CD4-positive, alpha-beta T cell treated with Interleukin-4 for 1 hour (primary cell): Measurements from ENCODE around the gene EXOC4.

Experiments
- DNase-seq, 2 donors: peaks; one replicate each; pipeline ENCODE4 v3.0.0-alpha.2; 2020 to 2022

EXOC4 gene

DNA sequence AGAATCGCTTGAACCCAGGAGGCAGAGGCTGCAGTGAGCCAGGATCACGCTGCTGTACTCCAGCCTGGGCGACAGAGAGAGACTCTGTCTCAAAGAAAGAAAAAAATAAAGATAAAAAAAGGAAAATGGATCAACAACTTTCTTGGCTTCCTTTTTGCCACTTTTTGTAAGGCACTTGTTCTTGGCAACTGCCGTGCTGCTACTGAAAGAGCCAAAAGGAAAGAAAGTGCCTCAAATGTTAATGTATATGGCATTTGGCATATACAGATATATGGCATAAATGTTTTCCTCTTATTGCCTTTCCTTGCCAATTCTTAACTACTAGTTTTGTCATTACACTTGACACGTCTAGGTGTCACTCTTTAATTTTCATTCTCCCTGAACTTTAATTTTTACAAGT lies 480.5 kb downstream of the EXOC4 start:
- no peak for DNase-seq

DNA sequence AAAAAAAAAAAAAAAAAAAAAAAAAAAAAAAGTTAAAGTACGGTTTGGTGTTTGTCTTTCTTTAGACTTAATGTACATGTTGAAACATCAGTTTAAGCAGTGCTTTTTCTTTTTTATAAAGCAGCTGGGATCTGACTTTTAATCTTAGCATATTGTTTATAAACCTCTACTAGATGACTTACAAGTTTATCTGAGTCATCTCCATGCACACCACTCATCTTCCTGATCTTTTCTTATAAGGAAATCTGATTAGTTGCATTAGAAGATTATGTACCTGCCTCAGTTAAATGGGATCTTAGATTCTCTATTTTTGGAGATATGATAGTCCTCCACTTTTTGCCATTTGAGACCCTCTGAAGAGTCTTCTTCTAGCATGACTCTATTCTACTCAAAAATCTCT lies 482.3 kb downstream of the EXOC4 start:
- DNase-seq, result no peak

DNA sequence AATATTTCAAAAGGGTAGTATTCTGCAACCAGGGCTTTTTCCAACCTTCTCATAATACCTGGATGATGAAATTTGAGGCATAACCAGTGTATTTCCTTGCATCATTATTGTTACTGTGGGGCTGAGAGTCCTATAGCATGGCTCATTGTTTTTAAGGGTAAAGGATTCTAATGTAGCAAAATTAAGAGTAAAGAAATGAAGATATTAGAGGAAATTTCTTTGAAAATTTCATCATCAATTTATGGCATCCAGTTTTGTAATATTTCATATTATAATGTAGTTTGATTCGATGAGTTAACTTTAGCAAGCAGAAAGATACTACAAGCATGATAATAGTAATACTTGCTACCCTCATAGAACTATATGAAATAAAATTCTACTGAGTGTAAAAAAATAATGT lies 486.9 kb downstream of the EXOC4 start:
- no peak for DNase-seq

DNA sequence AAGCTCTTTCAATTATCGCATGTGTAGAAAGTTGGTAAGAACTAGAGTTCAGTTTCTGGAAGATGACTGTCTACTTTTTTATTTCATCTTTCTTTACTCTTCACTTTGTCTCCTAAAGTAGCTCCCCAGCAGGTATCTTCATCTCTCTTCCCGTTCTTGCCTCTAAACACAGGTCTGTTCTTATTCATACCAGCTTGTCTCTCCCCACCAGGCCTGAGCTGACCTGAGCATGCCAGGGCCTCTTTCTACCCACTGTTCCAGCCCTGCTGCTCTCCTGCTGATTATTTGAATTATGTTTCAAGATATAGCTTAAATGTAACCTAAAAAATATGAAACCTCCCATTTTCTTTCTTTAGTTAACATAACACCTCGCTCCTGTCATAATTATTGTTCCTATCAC lies 488.2 kb downstream of the EXOC4 start:
- no peak for DNase-seq

DNA sequence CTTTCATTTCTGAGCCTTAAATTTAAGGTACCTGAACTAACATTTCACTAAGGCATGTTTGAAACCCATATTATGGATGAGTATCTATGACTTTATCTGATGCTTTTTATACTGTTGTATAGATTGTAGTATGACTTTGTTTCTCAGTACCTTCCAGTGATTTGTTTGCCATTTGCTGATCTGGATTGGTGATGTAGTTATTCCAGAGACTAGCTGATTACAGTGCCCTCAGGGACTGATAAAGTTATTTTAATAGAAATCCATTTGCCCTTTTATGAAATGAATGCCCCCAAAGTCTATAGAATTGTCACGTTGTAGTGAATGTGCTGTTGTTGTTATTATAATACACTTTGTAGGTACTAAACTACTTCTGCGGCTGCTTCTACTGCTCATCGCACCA lies 488.8 kb downstream of the EXOC4 start:
- DNase-seq, result no peak

DNA sequence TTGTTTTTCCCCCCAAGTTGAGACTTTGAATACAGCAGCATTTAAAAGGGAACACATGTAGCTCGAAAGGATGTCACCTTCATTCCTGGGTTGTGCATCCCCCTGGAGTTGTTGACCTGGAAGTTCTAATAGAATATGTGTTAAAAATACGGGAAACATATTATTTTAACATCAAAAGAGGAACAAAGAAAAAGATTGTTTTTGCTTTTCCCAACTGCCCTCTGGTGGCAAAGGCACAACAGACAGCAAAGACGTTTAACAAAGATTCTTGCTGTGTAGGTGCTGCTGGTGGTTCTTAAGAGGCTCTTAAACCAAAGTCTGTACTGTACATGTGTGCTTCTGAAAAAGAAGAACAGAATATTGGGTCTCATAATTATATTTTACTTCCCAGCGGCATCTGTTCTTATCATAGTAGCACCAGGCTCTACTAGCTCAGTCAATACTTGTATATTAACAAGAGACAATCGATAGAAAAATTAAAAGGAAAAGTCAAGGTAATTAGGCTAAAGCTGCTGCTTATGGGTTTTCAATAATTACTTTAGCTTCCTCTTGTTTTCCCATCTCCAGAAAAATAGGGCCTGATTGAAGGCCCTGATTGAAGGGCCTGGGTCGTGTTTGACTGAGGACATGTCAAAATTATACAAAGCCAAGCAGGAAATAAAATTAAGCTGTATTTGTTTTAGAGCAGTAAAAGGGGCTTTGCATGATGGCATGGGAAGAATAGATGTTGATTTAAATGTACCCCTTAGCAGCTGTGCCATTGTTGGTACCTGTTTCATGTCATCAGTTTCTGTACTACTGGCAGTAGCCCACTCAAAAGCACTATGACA lies 490.0 kb downstream of the EXOC4 start:
- no peak for DNase-seq

DNA sequence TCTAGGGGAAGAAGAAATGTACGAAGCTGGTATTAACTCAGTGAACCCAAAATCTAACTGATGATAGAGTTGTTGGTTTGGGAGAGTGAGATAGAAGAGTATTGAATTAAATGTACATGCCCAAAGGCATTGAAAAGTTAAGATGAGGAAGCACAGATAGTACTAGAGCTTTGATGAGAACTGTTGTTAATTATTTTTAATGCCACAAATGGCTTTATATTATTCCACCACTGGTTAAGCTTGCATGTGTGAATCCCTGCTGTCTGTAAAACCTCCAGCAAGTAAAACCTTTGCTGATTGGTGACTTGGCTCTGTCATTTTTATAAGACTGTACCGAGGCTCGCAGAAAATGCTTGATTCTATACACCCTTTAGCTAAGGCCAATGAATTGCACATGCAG lies 491.6 kb downstream of the EXOC4 start:
- no peak for DNase-seq

DNA sequence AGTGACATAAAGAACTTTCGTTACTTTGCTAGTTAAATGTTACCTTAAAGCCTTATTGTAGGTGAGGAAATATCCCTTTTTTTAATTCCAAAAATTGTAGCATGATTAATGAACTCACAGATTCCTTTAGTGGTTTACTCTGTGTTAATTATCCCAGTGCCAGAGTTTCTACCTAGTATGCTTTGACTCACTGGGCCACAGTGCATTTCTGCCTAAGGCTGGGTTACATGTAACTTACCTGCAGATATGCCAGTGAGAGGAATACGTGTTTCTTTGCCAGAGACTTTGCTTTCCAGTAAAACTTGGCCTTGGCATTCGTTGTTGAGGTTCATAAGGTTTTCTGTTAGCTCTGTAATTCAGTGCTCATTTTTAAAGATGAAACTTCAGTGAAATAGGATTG lies 493.4 kb downstream of the EXOC4 start:
- no peak for DNase-seq

DNA sequence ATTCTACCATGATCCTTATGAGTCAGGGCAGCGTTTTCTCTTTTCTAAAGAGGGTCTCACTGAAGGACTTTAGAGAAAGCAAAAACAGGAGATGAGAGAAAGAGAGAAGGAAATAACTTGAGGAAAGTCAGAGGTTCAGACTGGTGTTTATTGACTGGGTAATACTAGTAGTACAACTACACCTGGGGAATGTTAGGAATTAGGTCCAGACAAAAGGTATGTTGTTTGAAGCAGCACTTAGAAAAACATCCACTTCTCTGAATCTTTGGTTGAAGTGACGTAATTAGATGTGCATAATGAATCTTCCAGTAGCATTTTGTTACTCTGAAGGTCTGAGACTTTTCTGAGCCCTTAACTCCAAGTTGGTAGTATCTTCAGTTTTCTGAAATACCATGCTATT lies 494.0 kb downstream of the EXOC4 start:
- no peak for DNase-seq

DNA sequence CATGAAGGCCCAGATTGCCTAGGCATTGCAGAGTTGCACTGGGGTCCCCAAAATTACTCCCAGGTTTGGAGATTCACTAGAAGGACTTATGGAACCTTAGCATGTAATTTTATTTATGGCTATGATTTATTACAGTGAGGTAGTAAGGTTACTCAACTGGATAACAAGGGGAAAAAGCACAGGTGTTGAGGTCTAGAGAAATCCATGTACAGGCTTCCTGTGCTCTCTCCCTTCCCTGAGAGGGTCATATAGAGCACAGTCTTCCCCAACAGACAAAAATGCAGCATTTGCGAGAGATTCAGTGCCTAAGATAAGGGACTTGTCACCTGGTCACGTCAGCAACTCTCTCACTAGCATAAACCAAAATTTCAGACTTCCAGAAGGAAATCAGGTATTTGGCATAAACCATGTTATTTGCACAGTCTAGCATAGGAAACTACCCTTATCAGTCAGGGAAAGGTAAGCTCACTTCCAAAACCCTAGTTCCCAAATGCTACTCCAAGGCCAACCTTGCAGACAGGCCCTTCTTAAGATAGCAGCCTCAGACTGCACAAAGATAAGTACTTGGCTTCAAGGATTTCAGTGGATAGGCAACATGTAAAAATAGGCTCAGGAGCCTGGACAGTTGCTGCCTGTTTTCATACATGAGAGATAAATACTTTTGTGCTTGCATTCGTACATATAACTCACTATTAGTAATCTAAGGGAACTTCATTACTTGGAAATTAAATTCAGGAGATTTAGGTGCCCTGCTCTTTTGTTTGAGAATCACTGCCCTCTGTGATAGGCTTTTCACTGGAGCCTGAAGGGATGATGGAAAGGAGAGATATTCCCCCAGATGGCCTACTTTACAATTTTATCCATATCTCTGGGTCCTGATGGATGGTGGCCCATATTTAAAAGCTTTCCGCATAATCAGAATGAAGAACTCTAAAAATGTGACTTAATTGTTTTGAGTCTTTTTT lies 495.8 kb downstream of the EXOC4 start:
- DNase-seq, result no peak

DNA sequence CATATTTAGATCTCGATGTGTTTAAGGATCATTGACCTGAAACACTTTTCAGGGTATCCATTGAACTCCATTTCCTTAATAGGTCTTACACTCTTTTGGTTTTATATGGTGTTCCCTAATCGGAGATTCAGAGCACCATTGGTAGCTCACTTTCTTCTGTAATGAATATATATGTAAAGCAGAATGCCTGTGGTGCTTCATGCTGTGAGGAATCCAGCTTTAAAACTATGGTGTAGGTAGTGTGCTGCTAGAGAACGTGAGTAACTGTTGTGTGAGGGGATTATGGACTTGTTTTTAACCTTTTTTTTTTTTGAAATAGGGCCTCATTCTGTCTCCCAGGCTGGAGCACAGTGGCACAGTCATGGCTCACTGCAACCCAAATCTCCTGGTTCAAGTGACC lies 497.4 kb downstream of the EXOC4 start:
- DNase-seq, result no peak

DNA sequence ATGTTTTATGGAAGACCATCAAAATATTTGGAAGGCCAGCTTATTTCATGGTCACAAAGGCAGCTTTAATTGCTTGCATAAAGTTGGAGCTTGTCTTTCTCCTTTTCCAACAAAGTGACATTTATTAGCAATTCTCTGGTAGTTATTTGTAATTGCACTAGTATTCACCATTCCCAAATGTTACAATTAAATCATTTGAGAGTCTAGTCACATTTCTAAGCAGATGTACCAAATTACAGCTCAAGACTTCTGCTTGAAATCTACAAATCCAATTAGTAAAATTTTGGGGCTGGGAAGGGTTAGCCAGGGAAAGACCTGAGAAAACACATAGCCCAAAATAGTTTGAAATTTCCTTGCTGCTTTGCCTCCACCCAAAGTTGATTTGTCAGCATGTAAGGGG lies 498.2 kb downstream of the EXOC4 start:
- DNase-seq, result no peak

DNA sequence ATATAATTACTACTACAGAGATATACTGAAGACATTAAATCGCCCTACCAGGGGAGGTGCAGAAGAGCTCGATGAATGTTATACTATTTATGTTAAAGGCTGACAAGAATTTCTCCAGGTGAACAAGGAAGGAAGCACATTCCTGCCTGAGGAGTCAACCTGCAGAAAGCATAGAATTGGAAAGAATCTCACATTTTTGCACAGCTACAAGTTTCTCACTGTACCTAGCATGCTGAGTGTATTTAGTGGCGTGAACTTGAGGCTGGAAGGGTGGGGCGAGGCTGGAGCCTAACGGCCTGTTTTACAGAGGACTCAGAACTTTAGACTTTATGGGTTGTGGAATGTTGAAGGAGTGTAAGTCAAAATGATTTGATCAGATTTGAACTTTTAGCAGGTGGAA lies 500.6 kb downstream of the EXOC4 start:
- no peak for DNase-seq

DNA sequence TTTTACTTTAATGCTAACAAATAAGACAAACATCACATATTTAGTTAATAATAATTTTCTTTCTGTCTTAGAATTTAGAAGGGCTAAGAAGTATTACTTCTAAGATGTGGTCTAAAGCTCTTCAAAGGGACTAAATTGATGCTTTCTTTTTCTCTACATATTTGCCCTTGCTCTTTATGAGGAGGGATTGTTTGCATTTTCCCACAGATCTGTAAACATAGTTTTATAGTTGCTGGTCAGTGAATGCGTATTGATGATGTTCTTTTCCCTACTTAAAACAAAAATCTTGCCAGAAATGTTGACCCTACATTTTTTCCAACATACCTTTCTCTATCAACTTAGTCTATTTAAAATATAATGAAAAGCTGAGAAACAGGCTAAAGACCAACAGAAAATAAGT lies 501.8 kb downstream of the EXOC4 start:
- no peak for DNase-seq

DNA sequence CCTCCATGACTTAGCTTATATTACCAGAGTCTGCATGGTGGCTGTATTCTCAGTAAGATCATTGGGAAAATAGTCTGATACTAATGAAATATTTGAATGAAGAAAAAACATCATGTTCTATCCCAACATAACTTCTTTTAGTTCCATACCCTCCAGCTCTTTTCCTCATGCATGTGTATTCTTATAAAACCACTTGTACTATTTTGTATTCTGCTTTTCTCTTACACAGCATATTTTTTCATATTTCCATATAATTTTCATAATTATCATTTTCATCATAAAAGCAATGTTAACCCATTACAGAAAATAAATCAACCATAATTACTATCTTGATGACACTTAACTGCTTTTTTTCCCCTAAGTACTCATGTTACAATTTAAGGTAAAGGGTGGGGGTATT lies 503.0 kb downstream of the EXOC4 start:
- no peak for DNase-seq

DNA sequence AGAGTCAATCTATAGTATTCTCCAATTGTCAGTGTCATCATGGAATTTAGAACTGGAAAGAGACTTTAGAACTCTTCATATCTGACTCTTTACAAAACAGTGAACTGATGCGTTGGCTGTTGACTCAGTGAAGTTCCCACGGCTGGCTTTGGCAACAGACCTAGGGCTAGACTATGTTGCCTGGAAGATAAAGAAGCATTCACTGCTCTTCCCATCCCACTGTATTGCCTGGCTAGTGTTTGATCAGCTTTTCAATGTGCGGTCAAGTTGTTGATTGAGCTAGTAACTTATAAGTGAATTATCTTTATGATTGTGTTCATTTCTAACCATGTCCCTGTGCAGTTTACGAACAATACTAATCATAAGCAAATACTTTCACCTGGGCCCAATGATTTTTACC lies 508.6 kb downstream of the EXOC4 start:
- no peak for DNase-seq

DNA sequence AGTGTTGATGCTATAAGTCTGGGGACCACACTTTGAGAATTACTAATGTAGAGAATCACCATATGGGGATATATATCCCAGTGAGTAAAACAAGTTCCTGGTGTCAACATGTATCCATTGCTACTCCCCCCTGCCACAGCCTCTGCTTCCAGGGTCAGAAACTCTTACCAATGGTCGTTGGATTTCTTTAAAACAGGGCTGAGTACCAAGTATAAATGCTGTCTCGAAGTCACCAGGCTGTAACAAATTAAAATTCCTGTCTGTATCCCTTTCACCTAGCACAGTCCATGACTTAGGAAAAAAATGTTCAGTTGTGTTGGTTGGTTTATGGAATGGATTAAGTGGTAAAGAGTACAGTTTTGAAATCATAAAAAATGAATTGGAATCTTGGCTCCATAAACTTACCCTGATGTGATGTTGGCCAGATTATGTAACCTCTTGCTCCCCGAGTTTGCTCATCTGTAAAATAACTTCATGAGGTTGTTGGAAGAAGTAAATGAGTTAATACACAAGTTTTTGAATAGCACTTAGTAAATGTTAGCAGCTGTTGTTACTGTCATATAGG lies 510.3 kb downstream of the EXOC4 start:
- DNase-seq, result no peak

DNA sequence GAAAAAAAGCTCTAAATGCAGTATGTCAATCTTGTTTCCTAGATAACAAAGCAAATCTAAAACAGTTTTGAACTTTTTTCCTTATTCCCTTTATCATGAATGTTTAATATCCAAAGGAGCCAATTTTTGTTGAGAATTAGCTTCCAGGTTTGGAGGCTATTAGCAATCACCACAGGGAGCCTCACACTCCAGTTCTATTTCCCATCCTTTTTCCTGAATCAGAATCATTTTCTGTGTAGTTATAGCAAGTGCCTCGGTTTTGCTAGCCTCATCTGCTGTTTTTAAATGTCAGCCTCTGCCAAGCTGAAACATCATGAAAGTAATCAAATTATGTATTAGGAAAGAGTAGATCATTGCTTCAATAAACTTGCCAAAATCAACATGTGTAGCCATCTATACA lies 516.8 kb downstream of the EXOC4 start:
- no peak for DNase-seq

DNA sequence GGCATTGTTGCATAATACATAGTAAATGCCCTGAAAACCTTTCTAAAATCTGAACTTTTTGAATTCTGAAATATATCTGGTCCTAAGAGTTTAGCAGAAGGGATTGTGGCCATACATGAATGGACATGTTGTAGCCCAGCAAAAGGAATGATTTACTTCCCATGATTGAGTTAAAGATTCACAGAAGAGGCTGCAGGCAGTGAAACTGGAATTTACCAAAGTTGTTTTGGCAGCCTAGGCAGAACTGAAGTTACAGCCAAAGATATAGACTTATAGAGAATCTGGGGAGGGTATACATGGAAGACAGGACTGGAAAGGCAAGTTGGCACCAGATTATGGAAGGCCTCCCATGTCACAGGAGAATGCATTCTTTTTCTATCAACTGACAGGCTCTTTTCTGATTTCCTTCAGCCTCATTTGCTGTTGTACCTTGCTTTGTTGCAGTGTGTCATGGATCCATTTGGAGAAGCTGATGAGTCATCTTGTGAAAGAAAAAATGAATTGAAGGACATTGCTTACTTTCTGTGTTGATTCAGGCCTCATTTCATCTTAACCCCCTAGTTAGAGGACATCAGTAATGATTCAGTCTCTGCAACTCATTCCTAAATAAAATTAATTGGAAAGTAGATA lies 518.1 kb downstream of the EXOC4 start:
- no peak for DNase-seq

DNA sequence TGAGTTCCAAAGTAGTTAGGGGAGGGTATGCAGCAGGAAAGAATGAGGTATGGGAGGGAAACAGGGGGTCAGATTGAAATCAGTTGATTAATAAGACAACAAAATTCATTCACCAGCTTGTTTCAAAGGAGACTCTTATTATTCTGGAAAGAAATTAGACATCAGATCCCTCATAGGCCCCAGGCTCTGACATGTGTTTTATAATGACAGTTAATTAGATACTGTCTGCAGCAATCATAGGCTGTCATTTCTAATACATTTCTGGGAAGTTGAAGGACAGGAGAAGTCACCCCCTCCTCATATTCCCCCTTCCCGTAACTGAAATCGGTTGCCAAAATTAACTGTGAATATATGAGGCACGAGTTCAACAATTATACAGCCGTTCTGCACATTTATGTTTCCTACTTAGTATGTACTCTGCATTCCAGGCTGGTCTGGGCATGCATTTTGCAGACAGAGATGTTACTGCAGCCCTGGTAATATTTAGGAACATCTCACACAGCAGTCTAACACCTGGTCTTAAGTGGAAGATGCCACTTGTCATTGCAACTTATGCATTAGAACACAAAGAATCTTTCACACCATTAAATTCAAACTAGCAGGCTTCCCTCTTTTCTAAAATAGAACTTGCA lies 519.0 kb downstream of the EXOC4 start:
- no peak for DNase-seq

DNA sequence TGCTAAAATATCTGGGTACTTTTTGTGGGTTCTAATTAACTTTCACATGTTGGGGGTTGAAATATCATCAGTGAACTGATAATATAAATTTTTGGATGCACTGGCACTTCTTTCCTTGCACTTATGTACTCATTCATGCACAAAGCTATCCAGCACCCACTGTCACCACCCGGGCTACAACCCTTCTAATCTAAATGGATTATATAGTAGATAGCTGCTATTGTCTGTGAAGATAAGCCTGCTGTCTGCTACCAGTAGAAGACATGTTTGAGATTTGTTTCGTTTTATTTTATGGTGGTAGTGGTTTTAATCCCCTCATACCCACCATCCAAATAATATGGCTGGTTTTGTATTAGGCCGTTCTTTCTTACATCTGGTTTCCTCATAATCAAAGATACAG lies 520.7 kb downstream of the EXOC4 start:
- no peak for DNase-seq

DNA sequence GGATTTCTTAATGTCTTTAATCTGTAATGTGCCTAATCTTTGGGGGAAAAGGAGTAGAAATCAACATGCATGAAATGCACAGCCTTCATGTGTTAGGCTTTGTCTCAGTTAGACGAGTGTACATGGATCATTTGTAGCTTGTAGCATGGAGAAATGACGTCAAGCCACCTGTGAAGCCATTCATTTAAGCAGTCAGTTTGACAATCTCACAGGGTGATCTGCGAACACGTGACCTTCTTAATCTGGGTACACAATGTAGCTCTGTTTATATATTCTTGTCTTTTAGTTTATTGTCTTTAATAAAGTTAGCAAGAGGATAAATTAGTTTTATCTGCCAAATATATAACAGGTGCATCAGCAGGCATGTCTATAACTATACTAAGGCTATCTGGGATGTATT lies 522.3 kb downstream of the EXOC4 start:
- DNase-seq, result no peak

DNA sequence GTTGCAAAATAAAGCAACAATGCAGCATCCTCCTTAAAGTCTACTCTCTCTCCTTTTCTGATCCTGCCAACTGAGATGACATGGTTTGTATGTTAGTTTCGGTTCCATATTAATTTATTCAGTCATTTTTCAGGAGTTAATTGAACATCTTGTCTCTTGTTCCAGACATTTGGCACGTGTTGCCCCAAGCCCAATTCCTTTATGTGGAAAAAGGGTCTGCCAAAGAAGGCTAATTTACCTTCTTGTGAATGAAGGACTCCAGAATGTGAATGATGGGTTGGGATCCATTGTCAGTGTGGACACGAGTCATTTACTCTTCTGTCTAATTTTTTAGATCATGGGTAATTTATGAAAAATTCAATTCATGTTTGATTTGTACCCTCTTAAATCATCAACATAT lies 523.4 kb downstream of the EXOC4 start:
- no peak for DNase-seq
